Stimulated activated CD4-positive, alpha-beta T cell treated with anti-CD3 and anti-CD28 coated beads, Interleukin-15, amount 100 ng/mL, for 1 hour (primary cell): ENCODE results near the gene ZNF189.

ENCODE experiments used
- DNase-seq, 2 donors: peaks; one replicate each; pipeline ENCODE4 v3.0.0-alpha.2; 2020; ENCODE audit warnings: low read depth in 1 of 2, low spot score in 1 of 2

The ZNF189 gene

GRCh38 chr9:101398068-101398929 lies at the start of gene ZNF189, which contains the start of gene MRPL50:
TSS of gene ZNF189 (plus strand) at chr9:101398851. CDS start at chr9:101399157, 306 bp downstream.
TSS of gene MRPL50 (minus strand) at chr9:101398618. CDS start at chr9:101398592, 26 bp downstream.
- DNase-seq = peak; percentile 88 to 91

- no peak for DNase-seq
Observed at GRCh38 chr9:101350285-101350684, 48.4 kb upstream of the ZNF189 start.

- DNase-seq = no peak
Observed at GRCh38 chr9:101352892-101353463, 45.7 kb upstream of the ZNF189 start.

GRCh38 chr9:101353683-101354082 lies 45.0 kb upstream of the ZNF189 start:
- DNase-seq = no peak

GRCh38 chr9:101354143-101354764 lies 44.4 kb upstream of the ZNF189 start:
- DNase-seq = no peak

- DNase-seq = no peak
Observed at GRCh38 chr9:101354765-101355708, 43.6 kb upstream of the ZNF189 start.

- no peak for DNase-seq
Observed at GRCh38 chr9:101356619-101357018, 42.0 kb upstream of the ZNF189 start.

GRCh38 chr9:101359679-101360078 lies 39.0 kb upstream of the ZNF189 start:
- DNase-seq = no peak

GRCh38 chr9:101360647-101361046 lies 38.0 kb upstream of the ZNF189 start:
- DNase-seq = no peak

- DNase-seq = no peak
Observed at GRCh38 chr9:101362450-101362849, 36.2 kb upstream of the ZNF189 start.

- no peak for DNase-seq
Observed at GRCh38 chr9:101365181-101365580, 33.5 kb upstream of the ZNF189 start.

- DNase-seq = no peak
Observed at GRCh38 chr9:101366038-101366756, 32.5 kb upstream of the ZNF189 start.

- DNase-seq = no peak
Observed at GRCh38 chr9:101367323-101367722, 31.3 kb upstream of the ZNF189 start.

- no peak for DNase-seq
Observed at GRCh38 chr9:101369286-101369685, 29.4 kb upstream of the ZNF189 start.

- no peak for DNase-seq
Observed at GRCh38 chr9:101369884-101370531, 28.6 kb upstream of the ZNF189 start.

GRCh38 chr9:101371813-101372212 lies 26.8 kb upstream of the ZNF189 start:
- DNase-seq = no peak

GRCh38 chr9:101372327-101373118 lies 26.1 kb upstream of the ZNF189 start:
- DNase-seq = no peak

GRCh38 chr9:101375546-101375945 lies 23.1 kb upstream of the ZNF189 start:
- no peak for DNase-seq
